ENCODE measurements around the gene FRMD4A. TPM values are rescaled to one million over a fixed set of nuclear protein-coding genes. Genes with fewer than 3 reads are reported as not detected.

Gene FRMD4A
- total and polyA plus RNA-seq, 10 of the 15 experiments (the other 5 are each of a cell fraction or from before 2014, with no cell fraction given): 17.8 to 75.2 (median 39.1) TPM

GRCh38 chr10:13627459-13628310 lies 703.0 kb downstream of the FRMD4A start:
- no TSS peak for BruUV-seq (replicated peaks)
- no peak for TF ChIP-seq SMARCA5 (IDR thresholded peaks at IDR 0.05)
- TF ChIP-seq JUNB (IDR thresholded peaks at IDR 0.05): no peak
- TF ChIP-seq CEBPB (IDR thresholded peaks at IDR 0.05; ENCODE audit: borderline replicate concordance in 1 of 2, low read depth in 2 of 2, low read length in 2 of 2): no peak
- no peak for TF ChIP-seq NFXL1 (IDR thresholded peaks at IDR 0.05; ENCODE audit: borderline replicate concordance)
- no peak for TF ChIP-seq CTCF (IDR thresholded peaks at IDR 0.05 in 2 of 3, conservative IDR thresholded peaks at IDR 0.05 in 1 of 3; ENCODE audit: control insufficient read depth in 2 of 3, extremely low read depth in 1 of 3, insufficient read depth in 1 of 3, low read depth in 3 of 3, low read length in 3 of 3)
- TF ChIP-seq, protein P1, sequence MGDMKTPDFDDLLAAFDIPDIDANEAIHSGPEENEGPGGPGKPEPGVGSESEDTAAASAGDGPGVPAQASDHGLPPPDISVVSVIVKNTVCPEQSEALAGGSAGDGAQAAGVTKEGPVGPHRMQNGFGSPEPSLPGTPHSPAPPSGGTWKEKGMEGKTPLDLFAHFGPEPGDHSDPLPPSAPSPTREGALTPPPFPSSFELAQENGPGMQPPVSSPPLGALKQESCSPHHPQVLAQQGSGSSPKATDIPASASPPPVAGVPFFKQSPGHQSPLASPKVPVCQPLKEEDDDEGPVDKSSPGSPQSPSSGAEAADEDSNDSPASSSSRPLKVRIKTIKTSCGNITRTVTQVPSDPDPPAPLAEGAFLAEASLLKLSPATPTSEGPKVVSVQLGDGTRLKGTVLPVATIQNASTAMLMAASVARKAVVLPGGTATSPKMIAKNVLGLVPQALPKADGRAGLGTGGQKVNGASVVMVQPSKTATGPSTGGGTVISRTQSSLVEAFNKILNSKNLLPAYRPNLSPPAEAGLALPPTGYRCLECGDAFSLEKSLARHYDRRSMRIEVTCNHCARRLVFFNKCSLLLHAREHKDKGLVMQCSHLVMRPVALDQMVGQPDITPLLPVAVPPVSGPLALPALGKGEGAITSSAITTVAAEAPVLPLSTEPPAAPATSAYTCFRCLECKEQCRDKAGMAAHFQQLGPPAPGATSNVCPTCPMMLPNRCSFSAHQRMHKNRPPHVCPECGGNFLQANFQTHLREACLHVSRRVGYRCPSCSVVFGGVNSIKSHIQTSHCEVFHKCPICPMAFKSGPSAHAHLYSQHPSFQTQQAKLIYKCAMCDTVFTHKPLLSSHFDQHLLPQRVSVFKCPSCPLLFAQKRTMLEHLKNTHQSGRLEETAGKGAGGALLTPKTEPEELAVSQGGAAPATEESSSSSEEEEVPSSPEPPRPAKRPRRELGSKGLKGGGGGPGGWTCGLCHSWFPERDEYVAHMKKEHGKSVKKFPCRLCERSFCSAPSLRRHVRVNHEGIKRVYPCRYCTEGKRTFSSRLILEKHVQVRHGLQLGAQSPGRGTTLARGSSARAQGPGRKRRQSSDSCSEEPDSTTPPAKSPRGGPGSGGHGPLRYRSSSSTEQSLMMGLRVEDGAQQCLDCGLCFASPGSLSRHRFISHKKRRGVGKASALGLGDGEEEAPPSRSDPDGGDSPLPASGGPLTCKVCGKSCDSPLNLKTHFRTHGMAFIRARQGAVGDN (IDR thresholded peaks at IDR 0.05): no peak
- no peak for TF ChIP-seq CREB1 (IDR thresholded peaks at IDR 0.05; ENCODE audit: low read depth)
- no peak for TF ChIP-seq HDGF (IDR thresholded peaks at IDR 0.05)
- TF ChIP-seq, protein P2, sequence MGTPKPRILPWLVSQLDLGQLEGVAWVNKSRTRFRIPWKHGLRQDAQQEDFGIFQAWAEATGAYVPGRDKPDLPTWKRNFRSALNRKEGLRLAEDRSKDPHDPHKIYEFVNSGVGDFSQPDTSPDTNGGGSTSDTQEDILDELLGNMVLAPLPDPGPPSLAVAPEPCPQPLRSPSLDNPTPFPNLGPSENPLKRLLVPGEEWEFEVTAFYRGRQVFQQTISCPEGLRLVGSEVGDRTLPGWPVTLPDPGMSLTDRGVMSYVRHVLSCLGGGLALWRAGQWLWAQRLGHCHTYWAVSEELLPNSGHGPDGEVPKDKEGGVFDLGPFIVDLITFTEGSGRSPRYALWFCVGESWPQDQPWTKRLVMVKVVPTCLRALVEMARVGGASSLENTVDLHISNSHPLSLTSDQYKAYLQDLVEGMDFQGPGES (IDR thresholded peaks at IDR 0.05): no peak
- no peak for TF ChIP-seq TCF7 (IDR thresholded peaks at IDR 0.05; ENCODE audit: borderline replicate concordance)
- TF ChIP-seq, protein P3, sequence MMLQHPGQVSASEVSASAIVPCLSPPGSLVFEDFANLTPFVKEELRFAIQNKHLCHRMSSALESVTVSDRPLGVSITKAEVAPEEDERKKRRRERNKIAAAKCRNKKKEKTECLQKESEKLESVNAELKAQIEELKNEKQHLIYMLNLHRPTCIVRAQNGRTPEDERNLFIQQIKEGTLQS (IDR thresholded peaks at IDR 0.05; ENCODE audit: borderline replicate concordance, extremely low read depth, low read depth, low read length): no peak
- TF ChIP-seq NBN (IDR thresholded peaks at IDR 0.05): no peak
- no peak for TF ChIP-seq ZNF24 (IDR thresholded peaks at IDR 0.05)
- TF ChIP-seq, protein P4, sequence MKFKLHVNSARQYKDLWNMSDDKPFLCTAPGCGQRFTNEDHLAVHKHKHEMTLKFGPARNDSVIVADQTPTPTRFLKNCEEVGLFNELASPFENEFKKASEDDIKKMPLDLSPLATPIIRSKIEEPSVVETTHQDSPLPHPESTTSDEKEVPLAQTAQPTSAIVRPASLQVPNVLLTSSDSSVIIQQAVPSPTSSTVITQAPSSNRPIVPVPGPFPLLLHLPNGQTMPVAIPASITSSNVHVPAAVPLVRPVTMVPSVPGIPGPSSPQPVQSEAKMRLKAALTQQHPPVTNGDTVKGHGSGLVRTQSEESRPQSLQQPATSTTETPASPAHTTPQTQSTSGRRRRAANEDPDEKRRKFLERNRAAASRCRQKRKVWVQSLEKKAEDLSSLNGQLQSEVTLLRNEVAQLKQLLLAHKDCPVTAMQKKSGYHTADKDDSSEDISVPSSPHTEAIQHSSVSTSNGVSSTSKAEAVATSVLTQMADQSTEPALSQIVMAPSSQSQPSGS (IDR thresholded peaks at IDR 0.05; ENCODE audit: low read length): no peak
- no peak for TF ChIP-seq PAX5 (IDR thresholded peaks at IDR 0.05; ENCODE audit: borderline replicate concordance, low read depth, low read length)
- TF ChIP-seq SIX5 (IDR thresholded peaks at IDR 0.05; ENCODE audit: low read depth, low read length, severe bottlenecking): no peak

More at GRCh38 chr10:13627459-13628310, 703.0 kb downstream of the FRMD4A start:
- ChIA-PET CTCF (no interaction called here), SMC1A (ENCODE audit: uncharacterized antibody, unreplicated experiment) (no interaction called here), RAD21 (ENCODE audit: unreplicated experiment) (no interaction called here), POLR2A (no interaction called here)
- H3K4me3 ChIP-seq: no peak overlapping the region
- 80% methylated on average over 7 of the region's 7 CpGs for WGBS (ENCODE audit: insufficient coverage, insufficient replicate concordance, low lambda C conversion rate, missing lambda C conversion rate)
- no peaks in the 10 kb centered on the region for H4K20me1 ChIP-seq (ENCODE audit: control insufficient read depth, insufficient read depth)
- no peak overlapping the region for H2AFZ ChIP-seq (ENCODE audit: control insufficient read depth, low read depth, low read length)
- no peak overlapping the region for H3K4me2 ChIP-seq (ENCODE audit: control insufficient read depth, insufficient read depth)
- DNase-seq (ENCODE audit: low read depth, low spot score) (no peak), FAIRE-seq (no peak), ATAC-seq (no peak)
- H3K36me3 ChIP-seq (ENCODE audit: control insufficient read depth in 2 of 2, insufficient read depth in 2 of 2, low read length in 1 of 2): peaks cover 3 to 6% of the 10 kb centered on the region in 2 experiments; a peak in 3 of 4 replicates
- H3K27me3 ChIP-seq (replicated peaks in 1 of 2; ENCODE audit: control insufficient read depth in 2 of 2, insufficient read depth in 2 of 2, low read length in 1 of 2): no peaks in the 10 kb centered on the region
- H3K79me2 ChIP-seq (ENCODE audit: control insufficient read depth, insufficient read depth, low read length): no peaks in the 10 kb centered on the region
- in situ Hi-C loops (cut with MboI): no loop called here
- no peak overlapping the region for H3K9ac ChIP-seq (ENCODE audit: control insufficient read depth, insufficient read depth, low read length)
- H3K9me3 ChIP-seq (replicated peaks; ENCODE audit: control insufficient read depth, insufficient read depth, low read length): no peaks in the 10 kb centered on the region
- no peaks in the 10 kb centered on the region for H3K4me1 ChIP-seq (ENCODE audit: control insufficient read depth, insufficient read depth, low read length)
- intact Hi-C loops (cut with micrococcal nuclease; ENCODE audit: unreplicated experiment): no loop called here
- no peak overlapping the region for H3K27ac ChIP-seq (ENCODE audit: control insufficient read depth, insufficient read depth)

All from GM12878 (cell line).